T-helper 1 cell treated with Interleukin-12 subunit alpha and Interleukin-12 subunit beta and Interleukin-4 antibody, amounts not matched to agents 30 ng/mL and 1 ng/mL, for 36 hours (primary cell): ENCODE results near the gene TAS2R8. TPM values are rescaled to one million over a fixed set of nuclear protein-coding genes. Genes with fewer than 3 reads are reported as not detected.
"Not testable (repeated sequence)": the region's sequence is repeated elsewhere in the genome, so short reads cannot be mapped to it uniquely, and the experiment has no call there.

ENCODE experiments used
- intact Hi-C: fragments of 100-400 bp; cut with micrococcal nuclease; formaldehyde crosslinking; loops from one replicate; pipeline ENCODE4 v1.15.1; 2024
- total RNA-seq: library from RNA; stranded (reverse); gene quantifications from 2 replicates; pipeline ENCODE4 v1.2.3, GENCODE V29; 2022

Gene TAS2R8, protein sequence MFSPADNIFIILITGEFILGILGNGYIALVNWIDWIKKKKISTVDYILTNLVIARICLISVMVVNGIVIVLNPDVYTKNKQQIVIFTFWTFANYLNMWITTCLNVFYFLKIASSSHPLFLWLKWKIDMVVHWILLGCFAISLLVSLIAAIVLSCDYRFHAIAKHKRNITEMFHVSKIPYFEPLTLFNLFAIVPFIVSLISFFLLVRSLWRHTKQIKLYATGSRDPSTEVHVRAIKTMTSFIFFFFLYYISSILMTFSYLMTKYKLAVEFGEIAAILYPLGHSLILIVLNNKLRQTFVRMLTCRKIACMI
- not detected in 2 replicates for total RNA-seq

DNA sequence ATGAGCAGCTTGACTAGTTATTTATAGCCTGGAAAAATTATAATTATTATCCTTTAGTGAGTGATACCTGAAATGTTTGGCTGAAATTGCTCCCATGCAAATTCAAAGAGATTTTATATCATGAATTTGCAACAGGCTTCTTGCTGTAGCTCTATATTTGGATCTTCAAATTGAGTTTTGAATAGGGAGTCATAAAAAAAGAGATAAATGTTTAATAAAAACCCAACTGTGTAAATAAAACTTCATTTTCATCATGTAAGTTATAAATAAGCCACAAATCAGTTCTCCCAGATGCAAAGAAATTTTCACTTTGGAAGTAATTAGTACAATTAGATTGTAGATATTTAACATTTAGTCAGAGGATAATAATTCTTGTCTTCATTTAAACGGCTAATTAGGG is at the start of gene TAS2R8:
Gene TAS2R8 (minus strand): TSS at position 101 of the 400 bp plus-strand sequence. CDS start 306 bp downstream, outside the sequence.
- intact Hi-C loops: no loop called here

DNA sequence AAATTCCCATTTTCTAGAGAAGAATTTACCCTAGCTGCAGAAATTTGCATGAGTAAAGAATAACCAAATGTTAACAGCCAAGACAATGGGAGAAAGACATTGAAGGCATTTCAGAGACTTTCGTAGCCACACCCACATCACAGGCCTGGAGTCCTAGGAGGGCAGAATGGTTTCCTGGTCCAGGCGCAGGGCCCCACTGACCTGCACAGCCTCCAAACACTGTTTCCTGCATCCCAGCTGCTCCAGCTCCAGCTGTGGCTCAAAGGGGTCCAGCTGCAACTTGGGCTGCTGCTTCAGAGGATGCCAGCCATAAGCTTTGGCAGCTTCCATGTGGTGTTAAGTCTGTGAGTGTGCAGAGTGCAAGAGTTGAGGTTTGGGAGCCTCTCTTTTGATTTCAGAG is 48.7 kb upstream of the TAS2R8 start:
- intact Hi-C loops: no loop called here

DNA sequence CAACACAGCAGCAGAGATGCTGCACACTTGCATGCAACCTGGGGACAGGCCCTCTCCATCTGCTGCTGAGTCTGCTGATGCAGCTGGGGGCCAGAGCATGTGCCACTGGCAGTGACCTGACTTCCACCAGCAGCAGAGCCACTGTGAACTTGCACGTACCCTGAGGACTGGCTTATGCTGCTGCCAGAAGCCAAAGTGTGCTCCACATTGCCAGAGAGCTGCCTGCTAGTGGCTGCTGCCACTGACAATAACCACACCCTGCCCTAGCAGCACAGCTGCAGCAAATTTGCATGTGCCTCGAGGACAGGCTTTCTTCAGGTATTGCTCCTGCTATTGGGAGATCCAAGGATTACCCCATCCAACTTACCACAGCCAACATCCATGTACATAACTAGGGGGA is 46.7 kb upstream of the TAS2R8 start:
- intact Hi-C loops: no loop called here

DNA sequence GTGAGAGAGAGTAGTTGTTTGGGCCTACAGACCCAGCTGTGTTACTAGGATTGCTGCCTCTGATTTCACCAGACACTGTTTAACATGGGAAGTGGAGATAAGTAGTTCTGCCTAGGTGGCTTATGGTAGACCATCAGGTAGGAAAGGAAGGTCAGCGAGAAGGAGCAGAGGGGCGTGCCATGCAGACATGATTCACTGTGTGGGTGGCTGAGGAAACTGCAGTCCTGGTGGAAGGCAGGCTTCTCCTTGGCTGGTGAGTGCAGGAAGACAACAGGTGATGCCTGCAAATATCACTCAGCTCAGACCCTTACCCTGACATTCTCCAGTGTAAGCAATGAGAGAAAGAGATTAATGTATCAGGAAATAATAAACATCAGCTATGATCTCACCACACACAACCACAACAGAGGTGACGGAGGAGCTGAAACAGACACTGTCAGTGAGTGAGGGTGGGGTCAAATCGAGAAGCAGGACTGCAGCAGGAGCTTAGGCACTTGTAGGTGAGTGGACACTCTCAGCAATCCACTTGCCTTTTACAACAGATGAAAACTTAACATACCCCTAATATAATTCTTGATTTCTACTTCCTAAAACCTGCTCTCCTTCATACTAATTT is 44.3 kb upstream of the TAS2R8 start:
- intact Hi-C loops: no loop called here

DNA sequence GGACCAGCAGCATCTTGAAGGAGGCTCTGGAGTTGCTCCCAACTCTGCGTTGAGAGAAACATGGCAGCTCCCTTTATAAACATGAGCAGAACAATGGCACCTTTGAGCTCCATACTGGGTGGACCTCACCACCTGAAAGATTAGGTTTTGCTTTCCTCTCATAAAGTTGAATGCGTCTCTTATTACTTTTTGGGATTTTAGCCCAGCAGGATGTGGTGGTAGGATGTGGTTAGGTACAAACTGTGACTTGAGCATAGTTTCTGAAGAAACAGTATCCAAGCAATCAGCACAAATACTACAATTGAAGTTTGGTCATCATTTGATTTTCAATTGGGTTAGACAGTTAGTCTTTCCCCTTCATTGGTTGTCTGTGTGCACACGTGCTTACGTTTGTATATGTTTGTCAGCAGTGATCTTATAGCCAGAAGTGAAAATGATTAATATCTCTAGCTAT is 42.4 kb upstream of the TAS2R8 start, which contains the start of gene PRR4:
Gene PRR4 (minus strand): TSS at position 51 of the 454 bp plus-strand sequence. CDS start 38 bp downstream, at position 13.
- intact Hi-C loops: loop anchor here (1.0 to 2.0 kb wide), 4 partner anchors 126 to 1847 kb away; partner anchors contain the start of genes GPR19, MAGOHB and SMIM10L1

DNA sequence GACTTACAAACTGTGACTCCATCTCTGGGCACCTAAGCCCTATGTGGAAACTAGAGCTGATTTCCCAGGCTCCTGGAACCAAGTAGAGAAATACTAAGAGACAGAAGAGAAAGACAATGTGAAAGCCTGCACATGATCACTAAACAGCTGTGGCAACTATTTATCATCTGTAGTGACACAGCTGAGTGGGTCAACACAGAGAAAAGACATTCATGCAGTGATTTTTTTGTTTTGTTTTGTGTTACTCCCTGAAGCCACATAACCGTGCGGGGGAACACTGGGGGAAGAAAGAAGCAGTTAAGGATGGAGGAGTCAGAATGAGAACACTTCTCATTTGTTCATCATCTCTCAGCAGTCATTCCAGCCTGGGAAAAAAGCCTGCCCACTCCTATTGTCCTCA is 40.7 kb upstream of the TAS2R8 start:
- intact Hi-C loops: loop anchor here (2.0 kb wide), 1 partner anchor 1849 kb away; the partner anchor contains the start of gene GPR19

DNA sequence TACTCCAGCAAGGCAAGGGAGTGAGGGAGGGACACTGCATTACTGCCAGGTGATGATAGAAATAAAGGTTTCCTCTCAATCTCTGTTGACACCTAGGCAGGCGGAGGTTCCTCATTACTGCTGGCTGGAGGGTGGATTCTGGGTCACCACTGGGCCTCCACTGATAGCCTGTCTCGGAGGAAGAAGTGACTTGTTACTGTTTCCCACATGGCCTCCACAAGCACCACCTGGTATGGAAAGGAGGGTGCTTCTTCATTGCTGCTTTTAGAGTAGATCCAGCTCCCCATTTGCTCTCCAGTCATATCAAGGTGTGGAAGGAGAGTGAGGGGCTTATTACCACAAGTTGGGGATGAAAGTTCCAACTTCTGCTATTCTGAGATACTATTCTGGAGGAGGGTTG is 35.8 kb upstream of the TAS2R8 start:
- intact Hi-C loops: no loop called here

DNA sequence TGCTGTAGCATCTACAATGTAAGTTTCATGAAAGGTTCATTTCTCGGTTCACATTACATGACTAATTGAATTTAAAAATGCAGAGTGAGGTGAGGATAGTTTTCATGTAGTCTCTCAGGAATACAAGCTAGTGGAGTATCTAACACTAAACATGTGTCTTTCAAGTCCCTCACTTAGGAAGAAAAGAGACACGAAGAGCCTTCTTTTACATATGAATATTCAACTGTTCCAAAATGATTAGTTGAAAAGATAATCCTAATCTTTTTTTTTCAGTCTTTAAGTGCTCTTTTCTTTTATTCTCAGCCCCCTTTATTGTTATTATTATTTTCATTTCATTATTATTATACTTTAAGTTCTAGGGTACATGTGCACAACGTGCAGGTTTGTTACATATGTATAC is 31.4 kb upstream of the TAS2R8 start:
- intact Hi-C loops: no loop called here

DNA sequence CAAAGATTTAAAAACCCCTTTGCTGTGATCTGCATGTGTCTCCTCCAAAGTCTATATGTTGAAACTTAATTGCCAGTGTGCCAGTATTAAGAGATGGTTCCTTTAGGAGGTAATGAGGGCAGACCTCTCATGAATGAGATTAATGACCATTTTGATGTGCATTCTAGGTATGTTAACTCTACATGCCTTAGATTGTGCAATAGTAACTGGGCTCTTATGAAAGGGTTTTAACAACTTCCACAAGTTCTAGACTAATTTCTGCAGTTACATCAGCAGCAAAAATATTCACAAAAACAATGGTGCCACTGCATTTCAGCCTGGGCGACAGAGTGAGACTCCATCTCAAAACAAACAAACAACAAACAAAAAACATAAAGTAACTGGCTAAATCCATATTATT is 22.9 kb upstream of the TAS2R8 start:
- intact Hi-C loops: no loop called here

DNA sequence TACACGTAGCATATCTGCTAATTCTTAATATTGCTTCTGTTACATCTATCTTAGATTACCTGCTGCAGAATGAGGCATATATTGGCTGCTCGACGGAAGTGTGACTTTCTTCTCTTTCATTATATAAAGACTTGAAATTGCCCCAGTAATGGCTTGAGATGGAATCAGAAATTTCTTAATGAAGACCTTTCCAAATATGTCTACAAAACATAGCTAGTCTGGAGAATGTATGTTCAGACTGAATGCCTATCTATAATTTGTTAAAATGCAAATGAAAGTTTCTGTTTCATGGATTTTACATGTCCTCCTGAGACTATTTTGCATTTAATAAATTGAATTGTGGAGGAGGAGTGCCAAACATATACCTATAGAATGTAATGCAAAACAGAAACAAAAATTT is 19.2 kb upstream of the TAS2R8 start, which contains the start of gene TAS2R10:
Gene TAS2R10 (minus strand): TSS at position 101 of the 400 bp plus-strand sequence. CDS start 89 bp downstream, at position 12.
- intact Hi-C loops: no loop called here

DNA sequence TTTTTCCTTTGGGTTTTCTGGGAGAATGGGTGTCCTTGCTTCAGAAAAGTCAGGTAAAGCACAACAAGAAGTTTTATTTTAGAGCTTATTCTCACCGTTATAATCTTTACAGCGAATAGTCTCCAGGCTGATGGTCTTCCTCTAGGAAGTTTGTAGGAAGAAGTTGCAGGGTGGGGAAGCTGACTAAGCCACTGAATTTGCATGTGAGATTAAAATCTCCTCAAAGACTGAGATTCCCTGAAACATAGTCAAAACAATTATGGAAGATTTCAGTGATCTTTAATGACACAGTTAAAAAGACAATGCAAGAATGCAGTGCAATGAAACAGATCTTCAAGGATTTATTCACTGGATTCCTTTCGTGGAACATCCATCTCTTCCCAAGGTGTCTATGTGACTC is 17.9 kb upstream of the TAS2R8 start:
- intact Hi-C loops: no loop called here

DNA sequence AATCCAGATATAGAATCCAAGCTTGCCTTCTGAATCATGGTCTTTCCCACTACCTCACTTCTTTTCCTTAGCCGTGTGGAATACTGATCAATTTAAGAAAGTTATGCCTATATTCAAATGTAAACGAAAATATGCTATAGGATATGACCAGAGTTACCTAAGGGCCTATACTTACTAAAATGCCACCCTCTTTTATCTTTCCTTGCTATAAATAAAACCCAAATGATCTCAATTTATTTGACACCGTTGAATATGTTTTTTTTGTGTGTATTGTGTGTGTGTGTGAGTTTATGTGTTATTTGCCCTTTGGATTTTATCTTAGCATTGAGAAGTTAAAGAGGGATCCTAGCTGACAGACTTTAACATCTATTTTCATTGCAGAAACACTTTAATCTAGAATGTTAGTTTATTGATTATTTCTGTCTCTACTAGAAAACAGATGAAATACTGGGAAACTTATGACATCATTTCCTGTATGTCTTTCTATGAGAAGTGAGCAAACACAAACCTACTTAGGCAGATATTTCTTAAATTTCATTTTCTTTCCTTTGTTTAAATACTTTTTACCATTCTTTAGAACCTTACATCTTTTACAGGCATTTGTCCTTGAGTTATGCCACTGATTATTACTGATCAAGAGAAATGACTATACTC is 4.9 kb upstream of the TAS2R8 start:
- intact Hi-C loops: no loop called here

DNA sequence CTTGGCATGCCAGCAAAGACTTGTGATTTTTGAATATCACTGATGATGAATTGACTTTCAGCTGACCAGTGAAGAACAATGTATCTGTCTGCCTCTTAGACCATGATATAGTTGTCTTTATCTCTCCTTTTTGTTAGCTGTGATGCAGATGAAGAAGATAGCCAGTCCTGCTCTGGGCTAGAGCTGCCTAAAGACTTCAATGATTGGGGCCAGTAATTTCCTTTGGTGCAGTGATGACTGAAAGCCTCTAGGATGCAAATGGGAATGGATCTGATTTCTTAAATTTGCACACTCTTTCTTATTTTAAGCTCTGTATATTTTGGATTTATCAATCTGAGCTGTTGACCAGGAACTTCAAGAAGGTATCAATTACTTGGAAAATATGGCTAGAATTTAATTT is 3.0 kb upstream of the TAS2R8 start, which contains the start of gene TAS2R9:
Gene TAS2R9 (minus strand): TSS at position 101 of the 400 bp plus-strand sequence. CDS start 93 bp downstream, at position 8.
- intact Hi-C loops: no loop called here

DNA sequence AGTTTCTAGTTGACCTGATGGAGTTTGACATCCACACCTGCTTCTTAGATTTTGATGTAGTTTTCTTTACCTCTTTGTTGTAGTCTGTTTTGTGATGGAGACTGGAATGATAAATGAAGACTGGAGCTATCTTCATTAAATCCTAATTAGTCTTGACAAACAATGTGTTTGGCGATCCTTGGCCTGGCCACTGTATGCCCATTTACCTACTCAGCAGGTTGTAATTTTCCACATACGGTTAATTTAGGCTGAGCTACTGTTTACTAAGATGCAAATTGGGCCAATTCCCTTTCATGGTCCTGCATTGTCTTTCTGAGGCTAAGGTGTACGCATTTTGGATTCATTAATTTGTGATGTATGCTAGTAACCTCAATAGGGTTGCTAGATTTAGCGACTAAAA is 4.5 kb downstream of the TAS2R8 start, which contains the start of gene TAS2R7:
Gene TAS2R7 (minus strand): TSS at position 41 of the 400 bp plus-strand sequence. CDS start 57 bp downstream, outside the sequence.
- intact Hi-C loops: no loop called here

DNA sequence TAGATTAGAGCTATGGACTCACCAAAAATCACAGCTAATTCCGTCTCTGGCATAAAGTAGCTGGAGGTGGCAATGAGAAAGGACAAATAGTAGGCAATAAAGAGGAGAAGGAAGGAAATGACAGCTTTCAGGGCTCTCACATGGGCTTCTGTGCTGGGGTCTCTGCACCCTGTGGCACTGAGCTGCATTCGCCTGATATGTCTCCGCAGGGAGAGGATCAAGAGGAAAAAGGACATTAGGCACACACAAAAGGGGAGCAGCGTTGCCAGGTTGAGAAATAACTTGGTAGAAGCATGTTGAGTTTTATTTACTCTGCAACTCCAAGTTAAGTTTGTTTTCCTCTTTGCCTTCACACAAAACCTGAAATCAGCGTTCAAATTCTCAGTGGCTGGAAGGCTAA is 5.3 kb downstream of the TAS2R8 start:
- intact Hi-C loops: no loop called here

DNA sequence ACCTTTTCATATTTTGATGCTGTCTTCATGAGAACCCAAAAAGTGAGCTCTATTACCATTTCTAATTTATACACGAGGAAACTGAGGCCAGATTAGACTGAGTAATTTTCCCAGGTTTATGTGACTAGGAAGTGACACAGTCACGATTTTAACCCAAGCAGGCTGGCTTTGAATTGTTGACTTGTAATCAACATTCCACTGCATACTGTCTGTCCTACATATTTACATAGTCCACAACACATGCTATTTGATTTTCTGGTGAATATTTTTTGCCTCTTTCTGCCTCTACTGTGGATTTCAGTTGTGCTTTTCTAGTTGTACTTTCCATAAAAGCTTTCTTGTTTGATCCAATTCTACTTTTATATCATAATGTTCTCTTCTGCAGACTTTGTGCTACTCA is 12.9 kb downstream of the TAS2R8 start:
- intact Hi-C loops: no loop called here

DNA sequence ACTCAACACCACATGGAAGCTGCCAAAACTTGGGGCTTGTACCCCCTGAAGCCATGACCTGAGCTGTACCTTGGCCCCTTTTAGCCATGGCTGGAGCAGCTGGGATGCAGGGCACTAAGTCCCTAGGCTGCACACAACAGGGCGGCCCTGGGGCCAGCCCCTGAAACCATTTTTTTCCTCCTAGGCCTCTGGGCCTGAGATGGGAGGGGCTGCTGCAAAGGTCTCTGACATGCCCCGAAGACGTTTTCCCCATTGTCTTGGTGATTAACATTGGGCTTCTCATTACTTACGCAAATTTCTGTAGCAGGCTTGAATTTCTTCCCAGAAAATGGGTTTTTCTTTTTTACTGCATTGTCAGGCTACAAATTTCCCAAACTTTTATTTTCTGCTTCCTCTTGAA is 15.3 kb downstream of the TAS2R8 start:
- intact Hi-C loops: not testable (repeated sequence)

DNA sequence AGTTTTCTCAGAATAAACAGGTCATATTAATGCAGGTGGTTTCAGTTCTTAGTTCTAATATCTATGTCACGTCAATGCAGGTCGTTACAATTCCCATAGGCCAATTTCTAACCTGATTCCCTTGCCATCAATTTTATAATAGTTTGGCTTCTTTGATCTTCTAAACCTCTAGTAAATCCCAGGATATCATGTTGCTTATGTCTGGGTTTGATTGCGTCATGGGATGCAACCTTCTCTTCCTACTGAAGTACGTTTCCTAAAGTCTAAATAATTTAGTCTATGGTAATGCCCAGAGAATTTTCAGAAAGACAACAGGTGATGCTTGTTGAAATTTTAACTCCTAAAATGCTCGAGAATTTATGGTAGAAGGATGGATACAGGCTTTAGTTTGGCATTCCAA is 23.8 kb downstream of the TAS2R8 start:
- intact Hi-C loops: no loop called here

DNA sequence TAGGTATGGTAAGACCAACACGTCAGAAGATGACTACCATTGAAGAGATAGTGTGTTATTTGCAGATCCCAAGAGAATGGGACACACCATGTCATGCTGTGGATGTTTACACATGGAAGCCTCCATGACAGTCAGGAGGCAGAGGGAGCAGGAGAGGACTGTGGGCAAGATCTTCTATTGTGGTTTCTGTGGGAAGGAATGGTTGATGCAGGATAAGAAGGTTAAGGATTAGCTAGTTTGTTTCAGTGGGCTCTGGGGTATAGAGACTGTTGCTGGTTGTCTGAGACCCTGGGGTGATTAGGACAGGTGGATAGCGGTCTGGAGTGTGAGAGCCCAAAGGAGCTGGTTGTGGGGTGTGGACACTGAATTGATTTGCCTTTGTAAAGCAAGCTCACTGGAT is 28.0 kb downstream of the TAS2R8 start:
- intact Hi-C loops: no loop called here

DNA sequence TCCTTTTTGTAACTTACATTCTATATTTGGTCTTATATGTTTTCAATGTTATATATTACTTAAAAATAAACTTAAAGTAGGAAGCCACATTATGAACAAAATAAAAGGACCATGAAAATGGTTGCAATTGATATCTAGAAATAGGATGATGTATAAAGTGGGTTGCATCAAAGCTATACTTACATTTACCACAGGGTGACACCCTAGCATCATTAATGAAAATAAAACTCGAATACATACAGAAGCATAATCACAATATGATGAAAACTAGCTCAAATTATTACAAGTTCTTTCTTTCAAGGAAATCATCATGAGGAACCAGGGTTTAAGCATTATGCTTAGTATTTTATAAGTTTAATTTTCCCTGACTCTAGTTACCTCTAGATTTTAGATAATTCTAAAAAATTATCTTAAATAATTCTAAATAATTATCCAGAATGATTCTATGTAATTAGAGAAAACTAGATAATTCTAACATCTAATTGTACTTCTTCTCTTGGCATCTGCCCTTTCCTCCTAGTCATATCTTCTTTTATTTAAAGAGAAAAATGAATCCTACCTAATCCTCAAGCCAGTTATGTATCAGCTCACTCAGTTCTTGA is 35.9 kb downstream of the TAS2R8 start:
- intact Hi-C loops: loop anchor here (1.0 to 5.0 kb wide), 4 partner anchors 428 to 1556 kb away; no protein-coding TSS in a partner anchor

DNA sequence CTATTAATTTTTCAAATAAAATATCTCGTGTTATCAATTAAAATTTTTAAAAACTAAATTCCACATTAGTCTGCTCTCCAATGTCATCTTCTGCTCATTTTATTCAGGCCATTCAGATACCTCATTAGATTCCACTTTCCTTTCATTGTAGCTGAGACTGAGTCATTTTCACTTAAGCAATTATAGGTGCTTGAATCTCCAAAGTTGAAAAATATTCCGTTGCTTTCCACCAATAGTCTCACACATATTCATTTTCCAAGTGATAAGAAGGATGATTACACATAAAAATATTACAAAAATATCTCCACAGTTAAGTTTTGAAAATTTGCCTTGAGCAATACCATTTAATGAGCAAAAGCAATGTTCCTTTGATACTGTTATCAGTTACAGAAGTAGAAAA is 47.4 kb downstream of the TAS2R8 start:
- intact Hi-C loops: no loop called here
